Stimulated activated memory B cell treated with anti-CD40 and anti-IgM and Interleukin-4, amounts not matched to agents 10 μg/mL and 1 μg/mL and 100 μg/mL, for 72 hours (primary cell): ENCODE measurements around the gene CLMN.

Source experiments
- ATAC-seq: fragments of 150-1000 bp; cut with Tn5 transposase; 2 replicates; pipeline ENCODE4 v1.10.0; 2021
- H3K27ac Mint-ChIP-seq: one replicate; pipeline ENCODE4 v1.8.0; 2022; ENCODE audit warnings: mild to moderate bottlenecking, mixed read lengths
- H3K27me3 Mint-ChIP-seq: one replicate; pipeline ENCODE4 v1.8.0; 2022; ENCODE audit warnings: mixed read lengths
- H3K36me3 Mint-ChIP-seq: one replicate; pipeline ENCODE4 v1.8.0; 2022; ENCODE audit warnings: mixed read lengths
- H3K4me1 Mint-ChIP-seq: one replicate; pipeline ENCODE4 v1.8.0; 2022; ENCODE audit warnings: mixed read lengths
- H3K4me3 Mint-ChIP-seq: one replicate; pipeline ENCODE4 v1.8.0; 2022; ENCODE audit warnings: mild to moderate bottlenecking, moderate library complexity, mixed read lengths
- H3K9me3 Mint-ChIP-seq: one replicate; pipeline ENCODE4 v1.8.0; 2022; ENCODE audit warnings: mixed read lengths

Gene CLMN

DNA sequence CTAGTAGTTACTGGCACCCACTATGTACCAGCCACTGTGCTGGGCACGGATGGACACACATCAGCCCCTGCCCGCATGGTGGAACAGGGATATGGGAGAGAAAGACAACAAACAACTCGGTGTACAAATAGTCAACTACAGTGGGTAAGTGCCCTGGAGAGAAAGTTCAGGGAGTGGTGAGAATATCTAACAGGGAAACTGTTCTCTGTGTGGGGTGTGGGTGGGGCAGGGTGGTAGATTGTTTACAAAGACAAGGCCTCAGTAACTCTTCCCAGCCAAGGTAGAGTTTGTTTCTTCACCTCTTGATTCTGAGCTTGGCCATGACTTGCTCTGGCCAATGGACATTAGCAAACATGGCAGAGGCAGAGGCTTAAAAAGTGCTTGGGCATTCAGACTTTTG lies 12.9 kb upstream of the CLMN start:
- Mint-ChIP-seq H3K4me3 (no peak overlapping the region), H3K9me3 (peaks cover 3% of the 10 kb centered on the region), H3K4me1 (peaks cover 31% of the 10 kb centered on the region), H3K27ac (no peak overlapping the region), H3K36me3 (no peaks in the 10 kb centered on the region), H3K27me3 (peaks cover 13% of the 10 kb centered on the region)
- no peak for ATAC-seq

DNA sequence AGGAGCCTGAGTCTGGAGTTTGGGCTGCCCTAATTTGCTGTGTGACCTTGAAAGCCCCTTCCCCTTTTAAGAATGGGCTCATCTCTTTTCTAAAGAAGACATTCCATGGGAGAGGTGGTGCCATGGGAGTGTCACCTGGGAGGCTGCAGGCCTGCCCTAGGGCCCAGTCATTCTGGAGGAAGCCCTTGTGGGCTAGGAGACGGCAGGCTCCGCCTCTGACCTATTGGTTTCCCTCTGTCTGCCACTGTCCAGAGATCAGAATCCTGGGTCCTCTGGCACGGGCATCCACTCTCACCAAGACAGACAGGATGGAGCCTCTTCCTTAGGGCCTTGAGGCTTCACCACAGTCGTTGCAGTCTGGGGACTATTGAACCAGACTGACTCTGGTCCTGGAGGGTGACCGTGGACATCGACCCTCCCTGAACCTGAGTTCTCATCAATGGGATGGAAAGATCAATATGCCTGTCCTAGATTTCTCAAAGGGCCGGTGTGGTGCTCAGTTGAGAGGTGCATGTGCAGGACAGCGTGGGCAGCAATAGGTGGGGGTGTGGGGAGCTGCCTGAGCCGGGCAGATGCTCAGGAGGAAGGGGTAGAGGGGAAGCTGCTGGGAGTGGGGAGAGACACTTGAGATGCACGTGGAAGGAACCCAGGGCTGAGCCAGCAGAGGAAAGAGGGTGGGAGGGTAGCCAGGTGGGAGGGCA lies 12.2 kb upstream of the CLMN start:
- no peaks in the 10 kb centered on the region for H3K36me3 Mint-ChIP-seq
- H3K4me1 Mint-ChIP-seq = peaks cover 36% of the 10 kb centered on the region
- ATAC-seq = no peak

DNA sequence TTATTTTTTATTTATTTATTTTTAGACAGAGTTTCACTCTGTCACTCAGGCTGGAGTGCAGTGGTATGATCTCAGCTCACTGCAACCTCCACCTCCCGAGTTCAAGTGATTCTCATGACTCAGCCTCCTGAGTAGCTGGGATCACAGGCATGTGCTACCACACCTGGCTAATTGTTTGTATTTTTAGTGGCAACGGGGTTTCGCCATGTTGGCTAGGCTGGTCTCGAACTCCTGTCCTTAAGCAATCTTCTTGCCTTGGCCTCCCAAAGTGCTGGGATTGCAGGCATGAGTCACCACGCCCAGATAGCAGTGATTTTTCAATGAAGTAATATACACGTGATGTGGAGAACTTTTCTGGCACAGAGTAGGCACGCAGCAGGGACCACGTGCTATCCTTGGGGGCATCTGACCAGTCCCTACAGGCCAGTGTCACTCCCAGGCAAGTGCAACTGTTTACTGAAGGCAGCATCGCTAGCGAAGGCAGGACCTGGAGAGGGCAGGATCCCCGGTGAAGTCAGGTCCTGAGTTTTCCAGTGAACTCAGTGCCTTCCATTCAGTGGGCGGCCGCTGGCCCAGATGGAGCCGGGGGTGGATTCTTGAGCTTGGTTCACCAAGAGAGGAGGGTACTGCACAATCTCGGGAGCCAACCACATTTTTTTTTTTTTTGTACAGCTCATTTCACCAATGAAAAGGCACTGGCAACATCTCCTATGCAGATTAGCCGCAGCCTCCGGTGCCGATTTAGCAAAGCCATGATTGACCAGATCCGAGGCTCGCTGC lies 11.1 kb upstream of the CLMN start:
- ATAC-seq = no peak
- Mint-ChIP-seq H3K27me3 (no peaks in the 10 kb centered on the region), H3K9me3 (peaks cover 3% of the 10 kb centered on the region), H3K4me1 (peaks cover 37% of the 10 kb centered on the region), H3K27ac (no peak overlapping the region), H3K4me3 (no peak overlapping the region), H3K36me3 (no peaks in the 10 kb centered on the region)

More for the DNA sequence above, 12.2 kb upstream of the CLMN start:
- Mint-ChIP-seq H3K27me3 (peaks cover 6% of the 10 kb centered on the region), H3K27ac (no peak overlapping the region), H3K9me3 (peaks cover 3% of the 10 kb centered on the region), H3K4me3 (no peak overlapping the region)

DNA sequence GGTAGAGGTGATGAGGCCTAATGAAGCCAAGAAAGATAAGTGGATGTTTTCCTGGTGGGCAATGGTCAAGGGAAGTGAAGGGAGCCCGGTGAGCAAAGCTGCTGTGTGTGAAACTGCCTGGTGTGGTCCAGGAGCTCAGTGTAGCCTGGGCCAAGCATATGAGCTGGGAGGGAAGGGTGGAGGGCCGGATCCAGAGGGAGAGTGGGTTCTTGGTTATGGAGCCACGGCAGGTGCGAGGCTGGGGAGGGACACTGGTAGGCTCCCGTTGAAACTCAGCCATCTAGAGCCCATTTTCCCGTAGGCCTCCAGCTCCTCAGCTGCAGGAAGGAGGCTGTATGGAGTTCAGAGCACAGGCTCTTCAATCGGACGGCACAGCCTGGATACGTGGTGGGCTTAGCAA lies 10.2 kb upstream of the CLMN start:
- Mint-ChIP-seq H3K36me3 (no peaks in the 10 kb centered on the region), H3K4me1 (peaks cover 37% of the 10 kb centered on the region), H3K27me3 (no peaks in the 10 kb centered on the region), H3K4me3 (no peak overlapping the region), H3K27ac (peak overlapping the region; percentile 81), H3K9me3 (peaks cover under 1% of the 10 kb centered on the region)
- no peak for ATAC-seq

DNA sequence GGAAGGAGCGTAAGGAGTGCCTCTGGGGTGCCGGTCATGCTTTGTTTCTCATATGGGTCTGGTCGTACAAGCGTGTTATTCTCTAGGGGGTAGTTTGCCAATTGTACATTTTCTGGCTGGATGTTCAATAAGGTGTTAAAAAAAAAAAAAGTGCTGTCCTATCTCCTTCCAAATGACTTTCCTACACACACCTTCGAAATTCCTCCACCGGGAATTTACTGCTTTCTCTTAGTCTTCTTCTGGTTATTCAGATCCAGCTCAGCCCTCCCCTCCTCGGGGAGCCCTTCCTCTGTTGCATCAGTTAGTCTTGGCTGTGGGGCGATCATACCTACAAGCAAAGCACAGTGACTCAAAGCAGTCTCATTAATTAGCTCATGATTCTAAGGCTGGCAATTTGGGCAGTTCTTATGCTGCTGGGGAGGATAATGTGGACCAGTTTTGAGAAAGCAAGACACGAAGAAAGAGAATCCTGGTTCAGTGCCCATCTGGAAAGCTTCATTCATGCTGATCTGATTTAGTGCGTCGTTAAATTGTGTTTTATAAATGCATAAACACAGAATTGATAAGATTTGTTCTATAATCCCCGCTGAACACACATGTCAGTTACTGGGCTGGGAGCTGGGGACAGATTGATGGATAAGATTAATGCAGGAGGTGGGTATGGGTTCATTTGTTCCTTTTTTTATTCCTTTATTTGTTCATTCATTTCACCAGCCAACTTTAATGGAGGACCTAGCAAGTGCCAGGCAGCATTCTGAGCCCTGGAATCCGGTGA lies 9.2 kb upstream of the CLMN start:
- H3K36me3 Mint-ChIP-seq = no peaks in the 10 kb centered on the region
- peak overlapping the region; percentile 81 for H3K27ac Mint-ChIP-seq
- no peak overlapping the region for H3K4me3 Mint-ChIP-seq
- H3K27me3 Mint-ChIP-seq = no peaks in the 10 kb centered on the region
- peaks cover 41% of the 10 kb centered on the region for H3K4me1 Mint-ChIP-seq
- H3K9me3 Mint-ChIP-seq = no peaks in the 10 kb centered on the region
- ATAC-seq = no peak

DNA sequence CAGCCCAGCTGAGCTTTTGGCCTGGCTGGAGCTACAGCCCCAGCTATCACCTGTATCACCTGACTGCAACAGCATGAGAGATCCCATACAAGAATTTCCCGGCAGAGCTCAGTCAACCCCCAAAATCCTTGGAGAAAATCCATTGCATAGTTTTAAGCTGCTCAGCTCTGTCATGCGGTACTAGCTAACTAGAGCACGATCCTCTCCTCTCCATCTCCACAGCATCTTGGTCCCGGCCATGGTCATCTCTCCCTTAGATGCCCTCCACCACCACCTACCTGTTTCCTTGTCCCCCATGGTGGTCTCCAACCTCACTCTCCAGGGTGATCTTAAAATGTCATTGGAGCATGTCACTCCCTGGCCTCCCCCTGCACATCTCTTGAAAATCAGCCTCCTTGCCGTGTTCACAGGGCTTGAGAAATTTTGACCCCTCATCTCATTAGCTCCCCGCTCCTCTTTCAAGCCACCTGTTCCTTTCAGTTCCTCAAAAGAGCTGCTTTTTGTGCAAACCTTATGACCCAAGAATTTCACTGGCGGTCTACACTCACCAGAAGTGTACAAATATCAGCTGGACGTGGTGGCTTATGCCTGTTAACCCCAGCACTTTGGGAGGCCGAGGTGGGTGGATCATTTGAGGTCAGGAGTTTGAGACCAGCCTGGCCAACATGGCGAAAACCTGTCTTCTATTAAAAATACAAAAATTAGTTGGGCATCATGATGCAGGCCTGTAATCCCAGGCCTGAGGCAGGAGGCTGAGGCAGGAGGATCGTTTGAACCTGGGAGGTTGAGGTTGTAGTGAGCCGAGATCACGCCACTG lies 8.1 kb upstream of the CLMN start:
- Mint-ChIP-seq H3K4me1 (peaks cover 41% of the 10 kb centered on the region), H3K36me3 (no peaks in the 10 kb centered on the region), H3K4me3 (peak overlapping the region; percentile 65), H3K9me3 (no peaks in the 10 kb centered on the region), H3K27ac (peak overlapping the region; percentile 81), H3K27me3 (no peaks in the 10 kb centered on the region)
- peak; percentile 96 for ATAC-seq

DNA sequence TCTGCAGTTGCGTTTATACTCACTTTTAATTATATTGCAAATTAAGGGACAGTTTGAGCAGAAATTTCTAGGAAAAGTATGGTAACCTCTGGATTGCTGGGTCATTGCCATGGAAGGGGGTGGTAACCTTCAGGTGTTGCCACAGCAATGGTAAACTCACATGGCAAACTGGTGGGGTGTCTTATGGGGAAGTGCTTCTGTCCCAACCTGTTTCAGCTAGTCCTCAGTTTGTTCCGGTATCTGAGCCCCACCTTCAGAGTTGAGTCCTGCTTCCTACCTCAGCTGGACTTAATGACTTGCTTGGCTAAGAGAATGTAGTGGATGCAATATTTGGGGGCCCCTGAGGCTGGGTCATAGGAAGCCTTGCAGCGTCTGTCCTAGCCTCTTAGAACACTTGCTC lies 7.3 kb upstream of the CLMN start:
- Mint-ChIP-seq H3K4me1 (peaks cover 41% of the 10 kb centered on the region), H3K27me3 (no peaks in the 10 kb centered on the region), H3K27ac (peak overlapping the region; percentile 81), H3K9me3 (no peaks in the 10 kb centered on the region), H3K36me3 (no peaks in the 10 kb centered on the region), H3K4me3 (no peak overlapping the region)
- peak; percentile 74 for ATAC-seq

DNA sequence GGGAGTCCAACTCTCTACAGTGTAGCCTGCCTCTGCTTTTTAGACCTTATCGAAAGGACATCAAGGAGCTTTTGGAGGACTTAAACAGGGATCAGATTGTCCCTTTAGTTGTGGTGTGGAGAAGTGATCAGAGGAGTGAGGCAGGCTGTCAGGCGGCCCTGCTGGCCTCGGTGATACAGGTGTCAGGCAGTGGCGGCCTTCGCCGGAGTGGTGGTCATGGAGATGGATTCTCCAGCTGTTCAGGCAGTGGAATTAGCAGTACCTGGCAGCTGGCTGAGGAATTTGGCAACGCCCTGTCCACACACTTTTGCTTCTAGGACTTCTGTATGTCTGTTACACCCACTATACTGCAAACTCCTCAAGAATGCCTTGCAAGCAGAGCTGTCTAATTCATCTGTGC lies 4.2 kb upstream of the CLMN start:
- H3K36me3 Mint-ChIP-seq = no peaks in the 10 kb centered on the region
- peaks cover 36% of the 10 kb centered on the region for H3K4me1 Mint-ChIP-seq
- no peaks in the 10 kb centered on the region for H3K27me3 Mint-ChIP-seq
- ATAC-seq = no peak
- H3K27ac Mint-ChIP-seq = no peak overlapping the region
- no peaks in the 10 kb centered on the region for H3K9me3 Mint-ChIP-seq
- H3K4me3 Mint-ChIP-seq = no peak overlapping the region

DNA sequence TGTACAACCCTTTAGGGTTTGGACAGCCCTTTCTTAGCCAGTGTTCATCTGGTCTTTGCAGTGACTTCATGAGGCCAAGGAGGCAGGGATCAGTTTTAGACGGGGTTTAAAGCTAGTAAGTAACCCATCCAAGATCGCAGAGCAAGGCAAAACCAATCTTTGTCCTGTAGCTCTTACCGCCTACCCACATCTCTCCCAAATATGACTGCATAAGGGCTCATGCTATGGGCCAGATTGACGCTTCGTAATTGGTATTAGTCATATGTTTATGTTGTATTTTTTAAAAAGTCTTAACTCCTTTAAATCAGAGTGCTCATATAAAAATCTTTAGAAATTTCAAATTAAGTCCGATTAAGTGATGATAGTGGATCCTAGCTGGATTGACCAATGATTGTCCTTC lies 3.7 kb upstream of the CLMN start:
- no peak overlapping the region for H3K27ac Mint-ChIP-seq
- H3K9me3 Mint-ChIP-seq = no peaks in the 10 kb centered on the region
- ATAC-seq = no peak
- H3K27me3 Mint-ChIP-seq = no peaks in the 10 kb centered on the region
- H3K4me1 Mint-ChIP-seq = peaks cover 36% of the 10 kb centered on the region
- H3K36me3 Mint-ChIP-seq = no peaks in the 10 kb centered on the region
- H3K4me3 Mint-ChIP-seq = no peak overlapping the region

DNA sequence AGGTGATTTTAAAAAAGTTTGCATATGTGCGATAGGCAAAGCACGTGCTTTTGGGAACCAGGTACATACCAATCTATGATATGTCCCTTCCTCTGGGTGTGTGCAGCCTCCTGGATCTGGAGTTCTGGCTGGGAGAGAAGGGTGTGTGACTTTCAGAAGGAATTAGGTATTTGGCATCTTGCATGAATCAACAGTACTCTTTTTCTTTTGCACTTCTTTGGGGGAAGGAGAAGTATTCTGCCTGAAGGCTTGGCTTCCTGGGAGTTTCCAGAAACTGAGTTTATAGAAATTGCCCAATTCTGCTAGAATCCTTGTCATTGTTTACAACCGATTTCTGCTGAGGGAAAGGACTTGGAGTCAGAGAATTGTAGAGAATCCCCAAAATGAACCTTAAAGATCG lies 2.9 kb upstream of the CLMN start:
- H3K36me3 Mint-ChIP-seq = no peaks in the 10 kb centered on the region
- no peaks in the 10 kb centered on the region for H3K27me3 Mint-ChIP-seq
- ATAC-seq = no peak

DNA sequence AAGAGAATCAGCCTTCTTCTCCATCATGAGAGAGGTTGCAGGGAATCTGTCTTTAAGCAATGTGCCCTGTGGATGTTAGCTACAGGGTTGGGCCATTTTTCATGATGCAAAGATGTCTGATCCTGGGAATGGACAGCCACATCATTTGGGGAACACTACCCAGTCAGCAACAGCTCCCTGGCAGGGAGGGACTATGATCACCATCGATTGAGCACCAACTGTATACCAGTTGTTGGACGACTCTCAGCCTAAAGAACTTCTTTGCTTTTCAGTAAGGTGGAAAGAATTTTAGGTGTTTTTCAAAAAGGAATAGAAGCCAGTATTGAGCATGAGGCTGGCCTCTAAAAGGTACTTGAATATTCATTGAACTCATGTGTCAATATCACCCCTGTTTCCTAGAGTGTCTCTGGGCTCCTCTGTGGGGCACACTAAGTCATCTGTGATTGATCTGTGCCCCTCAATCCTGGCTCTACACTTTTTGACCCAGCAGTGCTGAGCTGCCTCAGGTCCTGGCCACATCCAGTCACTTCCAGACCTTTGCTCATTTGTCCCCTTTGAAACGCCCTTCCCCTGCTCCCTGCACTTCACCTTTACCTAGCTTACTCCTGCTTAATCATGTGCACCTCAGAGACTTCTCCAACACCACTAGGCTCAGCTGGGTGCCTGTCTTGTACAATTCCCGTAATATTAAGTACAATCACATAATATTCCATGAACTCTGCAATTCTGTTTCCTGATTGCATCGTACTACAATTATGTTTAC lies 2.2 kb upstream of the CLMN start:
- Mint-ChIP-seq H3K4me1 (peaks cover 33% of the 10 kb centered on the region), H3K9me3 (no peaks in the 10 kb centered on the region), H3K4me3 (no peak overlapping the region), H3K27me3 (no peaks in the 10 kb centered on the region), H3K36me3 (no peaks in the 10 kb centered on the region), H3K27ac (no peak overlapping the region)
- no peak for ATAC-seq

More for the DNA sequence above, 2.9 kb upstream of the CLMN start:
- Mint-ChIP-seq H3K9me3 (no peaks in the 10 kb centered on the region), H3K27ac (no peak overlapping the region), H3K4me1 (peaks cover 35% of the 10 kb centered on the region), H3K4me3 (no peak overlapping the region)

DNA sequence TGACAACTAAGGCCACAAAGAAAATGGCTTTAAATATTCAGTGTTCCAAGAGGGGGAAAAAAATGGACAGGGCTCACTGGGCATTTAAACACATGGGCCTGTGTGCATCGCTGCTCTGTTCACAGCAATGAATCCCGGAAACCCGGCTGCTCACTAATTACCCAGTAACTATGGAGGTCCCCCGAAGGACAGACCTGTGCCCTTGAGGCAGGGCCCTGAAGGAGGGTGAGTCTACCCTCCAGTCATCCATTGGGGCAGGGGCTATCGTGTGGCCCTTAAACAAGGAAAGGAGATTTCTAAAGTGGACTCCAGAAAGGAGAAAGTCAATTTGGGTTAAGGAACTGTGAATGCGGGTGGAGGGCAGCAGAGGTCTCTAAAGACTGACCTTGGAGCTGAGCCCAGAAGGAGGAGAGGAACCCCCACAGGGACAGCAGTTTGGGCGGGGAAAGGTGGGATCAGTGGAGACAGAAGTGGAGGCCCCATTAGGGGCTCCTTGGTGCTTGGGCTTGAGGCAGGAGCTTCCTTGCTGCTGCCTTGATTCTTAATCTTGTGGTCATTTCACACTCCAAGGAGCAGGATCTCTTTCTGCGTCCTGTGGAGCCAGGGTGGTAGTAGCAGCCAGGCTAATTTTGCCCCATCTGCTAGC lies 1.4 kb upstream of the CLMN start:
- no peaks in the 10 kb centered on the region for H3K9me3 Mint-ChIP-seq
- no peaks in the 10 kb centered on the region for H3K36me3 Mint-ChIP-seq
- H3K27ac Mint-ChIP-seq = peak overlapping the region; percentile 42
- ATAC-seq = no peak
- peaks cover 32% of the 10 kb centered on the region for H3K4me1 Mint-ChIP-seq
- H3K27me3 Mint-ChIP-seq = no peaks in the 10 kb centered on the region
- H3K4me3 Mint-ChIP-seq = no peak overlapping the region

DNA sequence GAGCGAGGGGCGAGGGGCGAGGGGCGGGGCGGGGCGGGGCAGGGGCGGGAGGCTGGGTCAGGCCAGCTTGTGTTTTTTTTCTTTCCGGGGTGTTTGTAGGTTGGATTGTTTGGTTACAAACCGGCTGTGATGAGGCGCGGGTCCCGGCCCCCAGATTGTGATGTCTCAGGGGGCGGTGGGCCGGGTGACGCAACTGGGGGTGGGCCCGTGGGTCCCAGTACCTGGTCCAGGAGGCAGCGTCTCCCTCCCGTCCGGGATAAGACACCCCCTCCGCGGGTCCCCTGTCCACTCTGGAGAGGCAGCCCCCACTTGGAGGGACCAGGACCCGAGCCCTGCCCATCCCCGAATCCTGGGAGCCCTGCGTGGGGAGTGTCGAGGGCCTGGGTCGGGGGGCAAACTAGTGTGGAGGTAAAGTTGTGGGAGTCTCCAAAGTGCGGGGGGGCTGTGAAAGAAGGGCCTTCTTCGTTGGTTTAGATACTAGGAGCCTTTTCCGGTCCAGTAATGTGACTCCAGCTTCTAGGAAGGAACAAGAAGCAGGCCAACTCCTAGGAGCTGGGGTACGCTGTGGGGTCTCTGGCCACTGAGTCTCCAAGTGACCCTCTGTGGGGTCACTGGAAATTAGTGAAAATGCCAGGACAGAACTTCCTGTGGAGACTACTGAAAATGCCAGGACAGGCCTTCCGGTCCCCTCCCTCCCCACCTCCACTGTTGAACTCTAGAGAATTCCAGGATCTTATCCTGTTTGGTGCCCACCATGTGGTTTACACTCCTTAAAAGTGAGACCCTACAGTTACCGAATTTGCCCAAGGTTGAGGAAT lies 579 bp upstream of the CLMN start:
- Mint-ChIP-seq H3K27ac (peak overlapping the region; percentile 42), H3K4me3 (peak overlapping the region; percentile 76), H3K27me3 (no peaks in the 10 kb centered on the region), H3K36me3 (no peaks in the 10 kb centered on the region), H3K9me3 (no peaks in the 10 kb centered on the region), H3K4me1 (peaks cover 35% of the 10 kb centered on the region)
- peak; percentile 25 for ATAC-seq
